ENCODE data around the gene CHRNA4.
"Not testable (repeated sequence)": the region's sequence is repeated elsewhere in the genome, so short reads cannot be mapped to it uniquely, and the experiment has no call there.

Gene CHRNA4

GRCh38 chr20:63311833-63312243, 49.3 kb downstream of the CHRNA4 start:
- no peak for DNase-seq (ENCODE audit: low read depth in 1 of 2, low spot score in 1 of 2)

- DNase-seq (ENCODE audit: low read depth in 1 of 2, low spot score in 1 of 2) = no peak
Measured at GRCh38 chr20:63311186-63311832, 49.8 kb downstream of the CHRNA4 start.

- no peak for DNase-seq (ENCODE audit: low read depth in 1 of 2, low spot score in 1 of 2)
Measured at GRCh38 chr20:63310265-63310991, 50.7 kb downstream of the CHRNA4 start.

- DNase-seq (ENCODE audit: low read depth in 1 of 2, low spot score in 1 of 2) = no peak
Measured at GRCh38 chr20:63309261-63310071, 51.7 kb downstream of the CHRNA4 start.

GRCh38 chr20:63308218-63308911, 52.8 kb downstream of the CHRNA4 start:
- DNase-seq (ENCODE audit: low read depth in 1 of 2, low spot score in 1 of 2) = no peak

GRCh38 chr20:63307538-63308217, 53.5 kb downstream of the CHRNA4 start:
- no peak for DNase-seq (ENCODE audit: low read depth in 1 of 2, low spot score in 1 of 2)

- DNase-seq (ENCODE audit: low read depth in 1 of 2, low spot score in 1 of 2) = no peak
Measured at GRCh38 chr20:63306673-63307537, 54.2 kb downstream of the CHRNA4 start.

GRCh38 chr20:63305933-63306672, 55.0 kb downstream of the CHRNA4 start:
- DNase-seq (ENCODE audit: low read depth in 1 of 2, low spot score in 1 of 2) = not testable (repeated sequence)

- DNase-seq (ENCODE audit: low read depth in 1 of 2, low spot score in 1 of 2) = no peak
Measured at GRCh38 chr20:63305393-63305792, 55.8 kb downstream of the CHRNA4 start.

- no peak for DNase-seq (ENCODE audit: low read depth in 1 of 2, low spot score in 1 of 2)
Measured at GRCh38 chr20:63303095-63303666, 58.0 kb downstream of the CHRNA4 start.

- no peak for DNase-seq (ENCODE audit: low read depth in 1 of 2, low spot score in 1 of 2)
Measured at GRCh38 chr20:63301671-63302070, 59.5 kb downstream of the CHRNA4 start.

GRCh38 chr20:63298731-63299312, 62.3 kb downstream of the CHRNA4 start:
- no peak for DNase-seq (ENCODE audit: low read depth in 1 of 2, low spot score in 1 of 2)

GRCh38 chr20:63297796-63298572, 63.2 kb downstream of the CHRNA4 start:
- DNase-seq (ENCODE audit: low read depth in 1 of 2, low spot score in 1 of 2) = no peak

- DNase-seq (ENCODE audit: low read depth in 1 of 2, low spot score in 1 of 2) = no peak
Measured at GRCh38 chr20:63297371-63297781, 63.8 kb downstream of the CHRNA4 start.

GRCh38 chr20:63296531-63297299, 64.4 kb downstream of the CHRNA4 start:
- no peak for DNase-seq (ENCODE audit: low read depth in 1 of 2, low spot score in 1 of 2)

- DNase-seq (ENCODE audit: low read depth in 1 of 2, low spot score in 1 of 2) = no peak
Measured at GRCh38 chr20:63295846-63296245, 65.3 kb downstream of the CHRNA4 start.

GRCh38 chr20:63295422-63295821, 65.7 kb downstream of the CHRNA4 start:
- DNase-seq (ENCODE audit: low read depth in 1 of 2, low spot score in 1 of 2) = no peak
